Spleen (tissue), 11 donors: ENCODE results near the gene JMJD1C. TPM values are rescaled to one million over a fixed set of nuclear protein-coding genes. Genes with fewer than 3 reads are reported as not detected.
A peak's percentile ranks its signal among the peaks of the same experiment; 100 is the strongest.

Experiments used
- DNase-seq: peaks from one replicate; pipeline ENCODE4 v3.0.0-alpha.2; 2020
- H3K27ac ChIP-seq, 8 donors: fragments of 200-600 bp; sonication (generic) in 7 of 8; 1 replicate in 4 of 8; 2 replicates in 4 of 8; pipeline versions ENCODE4 v1.5.0 to v1.8.0; 2016 to 2021; ENCODE audit warnings: inconsistent platforms in 4 of 8, mild to moderate bottlenecking in 4 of 8, moderate library complexity in 1 of 8
- H3K27me3 ChIP-seq, 7 donors: fragments of 200-600 bp; sonication (generic) in 6 of 7; replicated peaks in 1 of 7; 1 replicate in 4 of 7; 2 replicates in 3 of 7; pipeline versions ENCODE4 v1.5.0 to v1.8.0; 2016 to 2021; ENCODE audit warnings: inconsistent platforms in 3 of 7, mild to moderate bottlenecking in 1 of 7
- H3K36me3 ChIP-seq, 6 donors: fragments of 200-600 bp; sonication (generic) in 5 of 6; 1 replicate in 4 of 6; 2 replicates in 2 of 6; pipeline versions ENCODE4 v1.5.0 to v1.8.0; 2016 to 2021; ENCODE audit warnings: inconsistent platforms in 2 of 6
- H3K4me1 ChIP-seq, 6 donors: fragments of 200-600 bp; sonication (generic) in 5 of 6; 1 replicate in 3 of 6; 2 replicates in 3 of 6; pipeline versions ENCODE4 v1.5.0 to v1.8.0; 2016 to 2021; ENCODE audit warnings: inconsistent platforms in 3 of 6
- H3K4me3 ChIP-seq, 8 donors: fragments of 200-600 bp; sonication (generic) in 7 of 8; 1 replicate in 4 of 8; 2 replicates in 4 of 8; pipeline versions ENCODE4 v1.5.0 to v1.8.0; 2016 to 2021; ENCODE audit warnings: inconsistent platforms in 4 of 8, mild to moderate bottlenecking in 4 of 8, moderate library complexity in 2 of 8
- H3K9me3 ChIP-seq, 8 donors: fragments of 200-600 bp; sonication (generic) in 7 of 8; 1 replicate in 4 of 8; 2 replicates in 4 of 8; pipeline versions ENCODE4 v1.5.0 to v1.8.0; 2016 to 2021; ENCODE audit warnings: inconsistent platforms in 4 of 8
- CTCF ChIP-seq, 11 experiments: fragments of 200-600 bp in 7 of 11; fragments of 450-650 bp in 4 of 11; sonication (generic) in 4 of 11; IDR thresholded peaks in 8 of 11; conservative IDR thresholded peaks in 3 of 11; 1 replicate in 7 of 11; 2 replicates in 4 of 11; pipeline versions ENCODE4 v1.4.0 to v1.8.0; 2016 to 2021; ENCODE audit warnings: antibody characterized with exemption in 11 of 11, inconsistent platforms in 4 of 11, mild to moderate bottlenecking in 1 of 11
- POLR2A ChIP-seq, 3 donors: fragments of 450-650 bp; IDR thresholded peaks; one replicate each; pipeline ENCODE4 v1.5.1; 2017; ENCODE audit warnings: antibody characterized with exemption in 3 of 3, mild to moderate bottlenecking in 1 of 3
- POLR2AphosphoS5 ChIP-seq, 3 donors: sonication (generic); formaldehyde crosslinking; IDR thresholded peaks; one replicate each; pipeline ENCODE4 v1.5.1; 2017; ENCODE audit warnings: antibody characterized with exemption in 3 of 3
- WGBS, 5 donors: extraction: QIAGEN DNeasy Blood & Tissue Kit in 3 of 5; methylation state at CpG; one replicate each; pipeline versions ENCODE4 v1.1.5 to v1.1.7; 2013 to 2018; 5-methylcytosine and 5-hydroxymethylcytosine counted together
- intact Hi-C: fragments of 100-400 bp; cut with DNase I; formaldehyde crosslinking; loops from one replicate; pipeline ENCODE4 v1.15.0; 2023; ENCODE audit warnings: low total_unique reads
- polyA plus RNA-seq, 3 donors: library from polyadenylated mRNA; stranded (reverse); fragments of 200-250 nt; gene quantifications; one replicate each; pipeline ENCODE4 v1.2.1, GENCODE V29; 2013
- total RNA-seq, 7 donors: library from RNA; depleted of rRNA in 3 of 7; stranded (reverse); fragments of >200 nt in 3 of 7; fragmentation: NEBNext Ultra II Directional in 4 of 7; extraction: Animal tissue kit (Norgen Biotek cat#: 25700) in 4 of 7; gene quantifications; one replicate each; pipeline versions ENCODE4 v1.1.0 to v1.2.1, GENCODE V29; 2016 to 2021
- donor health status: healthy with polysubstance abuse.
- donor health status: DM: no; HTN: no; CAD: no; lungs with moderate emphysema.
- donor health status: DM: no; HTN: no; CAD: no.
- donor health status: Bipolar disorder and iron deficiency.
- donor health status: healthy.
- donor health status: DM: no; HTN: no; CAD: no.
- donor health status: DM: yes; HTN: yes; CAD: no.

JMJD1C gene
- total and polyA plus RNA-seq, 10 donors: 54.3 to 272 (median 137) TPM

GRCh38 chr10:63227207-63227895 is 238.4 kb downstream of the JMJD1C start:
- 57 to 72% (median 66%) methylated on average over 3 of the region's 3 CpGs for WGBS, 5 donors
- intact Hi-C loops: no loop called here
- peaks cover 24 to 98% (median 66%) of the 10 kb centered on the region in 6 donors for H3K4me1 ChIP-seq
- H3K4me3 ChIP-seq: no peak overlapping the region
- peaks cover 0 to 8% (median 0%) of the 10 kb centered on the region in 6 donors for H3K36me3 ChIP-seq
- peak overlapping the region in 4 of 8 donors; percentile 6 to 47 (median 26) for H3K27ac ChIP-seq
- TF ChIP-seq POLR2AphosphoS5 (IDR thresholded peaks at IDR 0.05) (no peak), POLR2A (IDR thresholded peaks at IDR 0.05) (no peak), CTCF (IDR thresholded peaks at IDR 0.05 in 8 of 11, conservative IDR thresholded peaks at IDR 0.05 in 3 of 11) (no peak)
- H3K27me3 ChIP-seq: no peaks in the 10 kb centered on the region
- no peak for DNase-seq
- no peaks in the 10 kb centered on the region for H3K9me3 ChIP-seq

GRCh38 chr10:63224241-63224640 is 241.5 kb downstream of the JMJD1C start:
- Histone ChIP-seq H3K27me3 (no peaks in the 10 kb centered on the region), H3K4me3 (no peak overlapping the region), H3K9me3 (no peaks in the 10 kb centered on the region), H3K36me3 (no peaks in the 10 kb centered on the region), H3K4me1 (peaks cover 25 to 96% (median 73%) of the 10 kb centered on the region in 6 donors), H3K27ac (no peak overlapping the region)
- 77 to 96% (median 87%) methylated on average over 1 of the region's 1 CpG for WGBS, 5 donors
- no peak for TF ChIP-seq CTCF (IDR thresholded peaks at IDR 0.05 in 8 of 11, conservative IDR thresholded peaks at IDR 0.05 in 3 of 11)
- TF ChIP-seq POLR2A (IDR thresholded peaks at IDR 0.05): no peak
- no peak for TF ChIP-seq POLR2AphosphoS5 (IDR thresholded peaks at IDR 0.05)
- no peak for DNase-seq
- intact Hi-C loops: no loop called here

- Histone ChIP-seq H3K27me3 (no peaks in the 10 kb centered on the region), H3K9me3 (no peaks in the 10 kb centered on the region), H3K27ac (peak overlapping the region in 4 of 8 donors; percentile 24 to 57 (median 34)), H3K4me1 (peaks cover 22 to 96% (median 69%) of the 10 kb centered on the region in 6 donors), H3K36me3 (no peaks in the 10 kb centered on the region), H3K4me3 (no peak overlapping the region)
- no peak for DNase-seq
- WGBS, 5 donors: 72 to 85% (median 74%) methylated on average over 4 of the region's 4 CpGs
- intact Hi-C loops: no loop called here
- no peak for TF ChIP-seq POLR2AphosphoS5 (IDR thresholded peaks at IDR 0.05)
- no peak for TF ChIP-seq CTCF (IDR thresholded peaks at IDR 0.05 in 8 of 11, conservative IDR thresholded peaks at IDR 0.05 in 3 of 11)
- TF ChIP-seq POLR2A (IDR thresholded peaks at IDR 0.05): no peak
Measured at GRCh38 chr10:63221950-63222349, 243.8 kb downstream of the JMJD1C start.

- Histone ChIP-seq H3K27ac (peak overlapping the region in 4 of 8 donors; percentile 0 to 49 (median 36)), H3K36me3 (peaks cover 0 to 21% (median 13%) of the 10 kb centered on the region in 6 donors), H3K4me3 (no peak overlapping the region), H3K27me3 (no peaks in the 10 kb centered on the region), H3K4me1 (peaks cover 19 to 90% (median 56%) of the 10 kb centered on the region in 6 donors), H3K9me3 (no peaks in the 10 kb centered on the region)
- 58 to 65% (median 63%) methylated on average over 5 of the region's 5 CpGs for WGBS, 5 donors
- TF ChIP-seq POLR2AphosphoS5 (IDR thresholded peaks at IDR 0.05) (no peak), CTCF (IDR thresholded peaks at IDR 0.05 in 8 of 11, conservative IDR thresholded peaks at IDR 0.05 in 3 of 11) (no peak), POLR2A (IDR thresholded peaks at IDR 0.05) (no peak)
- intact Hi-C loops: loop anchor here (10.0 kb wide), 2 partner anchors 245 to 405 kb away; partner anchors contain the start of gene JMJD1C
- no peak for DNase-seq
Measured at GRCh38 chr10:63219749-63220148, 246.0 kb downstream of the JMJD1C start.
